ENCODE data around the gene ITGB8.

GRCh38 chr7:20394284-20394683, 63.6 kb downstream of the ITGB8 start:
- TF ChIP-seq CTCF (IDR thresholded peaks at IDR 0.05) (no peak), POLR2AphosphoS5 (IDR thresholded peaks at IDR 0.05) (no peak)

Measured in suprapubic skin (tissue), 3 donors.